ENCODE measurements around the gene FNIP2.

FNIP2 gene

DNA sequence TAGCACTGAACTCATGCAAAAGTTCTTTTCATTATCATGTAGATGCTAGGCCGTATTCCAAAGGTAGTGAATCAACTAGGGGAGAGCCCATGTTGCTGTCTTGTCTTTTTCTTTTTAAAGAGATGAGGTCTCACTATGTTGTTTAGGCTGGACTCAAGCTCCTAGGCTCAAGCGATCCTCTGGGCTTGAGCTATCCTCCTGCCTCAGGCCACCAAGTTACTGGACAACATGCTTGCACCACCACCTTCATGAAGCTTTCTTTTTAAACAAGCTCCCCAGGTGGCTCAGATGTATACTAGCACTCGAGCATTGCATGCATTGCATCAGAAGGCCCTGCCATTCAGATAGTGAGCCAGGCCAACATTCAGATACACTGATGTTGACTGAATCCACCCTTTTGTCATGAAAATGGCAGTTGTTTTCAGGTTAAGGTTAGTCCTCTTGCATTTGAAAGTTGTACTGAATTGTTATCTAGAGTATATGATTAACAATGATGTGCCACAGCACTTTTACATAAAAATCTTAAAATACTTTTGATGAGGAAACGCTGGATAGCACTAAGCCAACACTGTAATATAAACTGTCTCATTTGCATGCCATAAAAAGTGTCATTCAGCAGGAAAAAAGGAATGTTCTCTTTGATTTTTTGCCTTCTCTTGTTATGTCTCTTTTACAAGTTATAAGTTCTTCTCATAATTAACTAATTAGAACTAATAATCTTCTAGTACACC lies 76.7 kb downstream of the FNIP2 start:
- no peak for DNase-seq

DNA sequence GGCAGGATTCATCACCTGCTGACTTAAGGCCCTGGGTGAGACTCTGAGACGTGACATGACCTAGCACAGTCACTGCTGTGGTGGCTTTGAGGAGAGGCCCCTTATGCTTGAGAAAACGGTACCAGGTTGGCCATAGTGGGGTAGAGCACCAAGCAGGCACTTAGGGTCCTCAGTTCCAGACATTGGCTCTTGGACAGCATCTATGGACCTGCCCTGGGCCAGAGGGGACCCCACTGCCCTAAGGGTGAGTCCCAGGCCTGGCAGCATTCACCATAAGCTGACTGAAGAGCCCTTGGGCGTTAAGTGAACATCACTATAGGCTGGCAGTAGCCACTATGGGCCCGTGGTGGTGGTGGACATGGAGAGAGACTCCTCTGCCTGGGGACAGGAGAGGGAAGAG lies 78.7 kb downstream of the FNIP2 start:
- DNase-seq = no peak

DNA sequence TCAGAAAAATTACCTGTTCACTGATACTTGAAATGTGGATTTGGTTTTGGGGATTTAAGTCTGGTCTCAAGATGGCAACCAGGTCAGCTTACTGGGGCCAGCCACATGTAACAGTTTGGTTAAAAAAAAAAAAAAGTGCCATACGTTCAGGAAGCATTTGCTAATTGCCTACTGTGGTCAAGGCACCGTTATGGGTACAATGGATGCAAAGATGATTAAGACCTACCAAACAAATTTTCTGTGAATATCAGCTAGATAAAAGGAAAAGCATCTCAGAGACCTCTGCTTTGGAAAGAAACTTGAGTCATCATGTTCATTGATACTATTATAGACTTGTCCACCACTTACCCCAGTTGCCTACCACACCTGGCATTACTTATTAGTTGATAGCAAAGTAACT lies 80.9 kb downstream of the FNIP2 start:
- DNase-seq = no peak

DNA sequence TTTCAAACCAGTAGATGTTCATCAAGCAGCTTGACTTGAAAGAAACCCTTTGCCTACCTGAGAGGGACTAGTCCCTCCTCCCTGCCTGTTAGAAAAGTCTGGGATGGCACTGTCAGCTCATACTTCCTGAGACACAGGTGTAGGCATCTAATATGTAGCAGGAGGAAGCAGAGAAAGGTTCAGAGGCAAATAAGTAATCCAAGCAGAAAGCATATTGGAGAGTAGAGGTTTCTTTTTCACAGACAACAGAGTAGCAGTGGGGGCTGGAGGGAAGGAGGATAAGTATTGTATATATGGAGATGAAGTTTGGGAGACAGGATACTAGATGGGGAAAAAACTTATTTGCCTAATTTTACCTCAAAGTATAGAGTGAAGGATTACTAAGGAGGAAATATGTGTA lies 81.5 kb downstream of the FNIP2 start:
- DNase-seq = no peak

DNA sequence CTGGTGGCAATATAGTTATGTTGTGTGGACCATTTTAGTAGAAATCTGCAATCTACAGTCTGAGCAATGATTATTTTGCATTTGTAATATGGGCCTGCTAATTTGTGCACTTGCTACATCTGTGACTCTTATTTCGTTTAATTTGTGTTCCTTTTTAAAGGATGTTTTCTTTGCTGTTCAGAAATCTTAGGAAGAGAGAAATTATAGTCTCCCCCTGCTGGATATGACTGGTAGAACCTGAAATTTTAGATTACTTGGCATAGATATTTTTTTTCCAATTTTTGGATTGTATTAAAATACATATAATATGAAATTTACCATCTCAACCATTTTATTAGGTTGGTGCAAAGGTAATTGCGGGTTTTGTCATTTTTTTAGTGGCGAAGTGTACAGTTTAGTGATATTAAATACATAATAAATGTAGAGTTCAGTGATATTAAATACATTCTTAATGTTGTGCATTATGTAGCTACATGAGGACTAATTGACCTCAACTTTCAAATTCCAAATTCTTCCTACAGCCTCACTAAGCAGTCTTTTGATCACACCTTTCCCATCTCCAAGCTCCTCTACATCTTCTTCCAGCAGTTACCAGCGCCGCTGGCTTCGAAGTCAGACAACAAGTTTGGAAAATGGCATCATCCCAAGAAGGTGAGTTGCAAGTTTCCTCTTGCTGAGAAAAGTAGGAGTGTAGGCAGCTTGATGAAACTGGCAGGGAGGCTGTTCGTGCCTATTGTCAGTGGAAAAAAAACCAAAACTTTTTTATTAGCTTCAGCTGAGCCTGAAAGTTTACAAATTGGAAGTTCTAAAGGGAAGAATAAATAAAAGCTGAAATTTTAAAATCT lies 82.2 kb downstream of the FNIP2 start:
- no peak for DNase-seq

DNA sequence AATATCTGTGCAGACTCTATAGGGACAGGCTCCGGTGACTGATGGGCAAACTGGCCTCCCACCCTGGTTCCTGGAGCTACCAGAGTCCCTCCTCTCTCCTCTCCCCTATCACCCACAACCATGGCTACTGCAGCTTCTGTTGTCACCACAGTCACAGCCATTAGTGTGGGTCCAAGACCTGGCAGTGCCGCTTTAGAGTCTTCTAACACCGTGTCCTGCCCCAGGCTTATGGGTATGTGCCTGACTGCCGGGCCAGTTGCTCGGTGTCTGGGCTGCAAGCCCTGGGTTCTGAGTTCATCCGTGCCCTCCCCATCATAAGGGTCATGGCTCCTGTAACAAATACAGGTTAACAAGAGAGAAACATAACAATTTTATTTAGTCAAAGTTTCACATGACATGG lies 85.4 kb downstream of the FNIP2 start:
- no peak for DNase-seq

DNA sequence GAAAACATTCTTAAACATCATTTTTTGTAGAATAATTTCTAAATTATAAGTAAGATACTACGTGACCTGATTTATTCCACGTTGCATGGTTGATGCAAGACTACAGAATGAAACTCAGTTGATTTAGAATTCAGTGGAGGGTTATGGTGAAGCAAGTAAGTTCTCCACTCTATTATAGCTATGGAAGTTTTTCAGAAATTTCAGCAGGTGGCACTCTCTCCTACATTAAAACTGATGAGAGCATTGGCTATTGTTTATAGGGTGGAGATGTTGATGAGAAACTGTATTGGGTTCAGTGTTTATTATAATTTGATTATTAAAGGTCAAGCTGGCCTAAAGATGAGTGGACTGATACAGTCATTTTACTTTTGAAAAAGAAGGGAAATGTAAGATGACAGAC lies 88.0 kb downstream of the FNIP2 start:
- DNase-seq = no peak

DNA sequence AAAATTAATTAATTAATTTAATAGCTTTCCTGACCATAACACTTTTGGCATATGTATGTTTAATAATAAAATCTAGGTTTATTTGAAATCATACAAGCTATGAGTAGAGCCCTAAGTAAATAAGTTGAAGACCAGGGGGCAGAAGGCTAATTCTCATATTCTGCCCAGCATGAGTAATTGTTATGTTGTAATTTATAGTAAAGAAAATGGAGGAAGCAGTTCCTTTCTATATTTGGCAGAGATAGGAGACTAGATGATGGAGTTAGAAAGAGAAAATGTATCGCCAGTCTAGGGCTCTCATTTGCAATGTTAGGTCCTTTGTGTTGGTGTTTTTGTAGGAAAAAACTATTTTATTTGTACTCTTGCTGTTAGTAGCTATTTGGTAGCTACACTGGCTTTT lies 89.1 kb downstream of the FNIP2 start:
- DNase-seq = no peak

DNA sequence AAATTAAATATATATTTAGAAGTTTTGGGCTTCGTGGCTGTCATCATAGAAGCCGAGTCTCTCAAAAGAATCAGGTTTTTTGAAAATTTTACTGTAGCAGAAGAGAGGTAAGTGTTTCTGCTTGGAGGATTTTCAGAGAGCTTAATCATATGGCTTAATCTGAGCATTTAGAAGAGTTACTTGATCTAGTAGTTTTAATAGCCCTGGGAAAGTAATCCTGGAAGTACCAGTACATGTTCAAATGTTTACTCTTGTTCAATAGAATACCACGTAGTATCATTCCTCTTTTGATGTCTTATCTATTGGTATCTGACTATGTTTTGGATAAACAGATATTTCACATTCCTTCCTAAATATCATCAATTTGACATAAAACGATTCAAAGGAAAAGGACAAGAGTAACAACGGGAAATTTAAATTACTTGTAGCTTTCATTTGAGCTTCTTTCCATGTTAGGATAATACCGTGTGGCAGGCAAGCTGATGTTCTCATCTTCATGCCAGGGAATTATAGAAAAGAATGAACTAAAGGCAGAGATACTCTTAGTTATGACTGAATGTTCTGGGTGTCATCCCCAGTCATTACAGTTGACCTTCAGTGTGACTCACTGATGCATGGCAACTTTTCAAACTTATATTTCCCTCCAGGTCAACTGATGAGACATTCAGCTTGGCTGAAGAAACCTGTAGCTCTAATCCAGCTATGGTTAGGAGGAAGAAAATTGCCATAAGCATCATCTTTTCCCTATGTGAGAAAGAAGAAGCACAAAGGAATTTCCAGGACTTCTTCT lies 89.8 kb downstream of the FNIP2 start:
- no peak for DNase-seq

DNA sequence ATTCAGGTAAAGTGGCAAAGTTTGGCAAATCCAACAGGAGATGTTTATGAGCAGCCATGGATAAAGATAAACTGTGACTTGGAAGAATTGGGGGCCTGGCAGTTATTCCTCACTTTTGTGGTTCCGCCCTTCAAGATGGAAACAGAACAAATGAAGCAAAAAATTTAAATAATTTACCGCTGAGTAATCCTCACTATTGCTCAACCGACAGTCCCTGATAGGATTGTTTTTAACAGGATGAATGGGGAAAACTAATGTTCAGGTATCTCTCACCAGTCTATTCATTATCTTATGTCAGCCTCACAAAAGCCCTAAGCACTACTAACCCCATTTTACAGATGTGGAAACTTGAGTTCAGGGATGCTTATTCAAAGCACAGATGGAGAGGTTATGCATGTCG lies 90.8 kb downstream of the FNIP2 start:
- no peak for DNase-seq

DNA sequence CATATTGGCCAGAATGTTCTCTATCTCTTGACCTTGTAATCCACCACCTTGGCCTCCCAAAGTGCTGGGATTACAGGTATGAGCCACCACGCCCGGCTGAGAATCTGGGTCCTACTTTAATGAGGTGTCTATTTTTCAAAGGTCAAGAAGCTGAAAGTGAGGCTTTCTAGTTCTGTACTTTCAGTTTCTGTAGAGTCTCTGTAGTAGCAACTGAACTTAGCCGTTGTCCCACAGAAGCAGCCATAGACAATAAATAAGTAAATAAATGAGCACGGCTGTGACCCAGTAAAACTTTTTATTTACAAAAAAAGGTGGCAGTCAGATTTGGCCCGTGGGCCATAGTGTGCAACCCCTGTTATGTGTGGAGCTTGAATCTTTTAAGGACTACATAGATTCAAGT lies 92.0 kb downstream of the FNIP2 start:
- DNase-seq = no peak

DNA sequence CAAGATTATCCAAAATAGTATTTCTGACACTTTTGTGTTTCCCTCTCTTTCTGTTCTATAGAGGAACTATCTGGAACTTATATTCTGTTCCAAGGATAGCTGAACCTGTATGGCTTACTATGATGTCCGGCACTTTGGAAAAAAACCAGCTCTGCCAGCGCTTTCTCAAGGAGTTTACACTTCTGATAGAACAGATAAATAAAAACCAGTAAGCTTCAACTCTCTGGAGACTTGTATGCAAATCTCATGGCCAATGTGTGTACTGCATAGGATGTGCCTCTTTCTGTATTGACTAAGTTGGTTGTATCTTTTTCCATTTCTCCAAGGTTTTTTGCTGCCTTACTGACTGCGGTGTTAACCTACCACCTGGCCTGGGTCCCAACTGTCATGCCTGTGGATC lies 92.5 kb downstream of the FNIP2 start:
- no peak for DNase-seq

DNA sequence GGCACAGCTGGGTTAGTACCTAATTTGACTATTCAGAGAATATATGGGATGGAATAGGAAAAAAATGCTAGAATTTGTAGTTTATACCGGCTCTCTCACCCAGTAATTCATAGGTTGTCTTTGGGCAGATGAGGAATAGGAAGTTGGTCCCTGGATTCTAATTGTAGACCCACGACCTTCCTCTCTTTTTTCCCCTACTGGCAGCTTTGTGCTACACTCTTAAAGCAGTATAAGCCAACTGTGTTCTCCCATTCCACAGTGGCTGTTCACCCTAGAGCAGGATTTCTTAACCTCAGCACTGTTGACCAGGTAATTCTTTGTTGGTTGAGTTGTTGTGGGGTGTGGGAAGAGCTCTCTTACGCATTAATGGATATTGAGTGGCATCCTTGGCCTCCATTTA lies 92.9 kb downstream of the FNIP2 start:
- no peak for DNase-seq

DNA sequence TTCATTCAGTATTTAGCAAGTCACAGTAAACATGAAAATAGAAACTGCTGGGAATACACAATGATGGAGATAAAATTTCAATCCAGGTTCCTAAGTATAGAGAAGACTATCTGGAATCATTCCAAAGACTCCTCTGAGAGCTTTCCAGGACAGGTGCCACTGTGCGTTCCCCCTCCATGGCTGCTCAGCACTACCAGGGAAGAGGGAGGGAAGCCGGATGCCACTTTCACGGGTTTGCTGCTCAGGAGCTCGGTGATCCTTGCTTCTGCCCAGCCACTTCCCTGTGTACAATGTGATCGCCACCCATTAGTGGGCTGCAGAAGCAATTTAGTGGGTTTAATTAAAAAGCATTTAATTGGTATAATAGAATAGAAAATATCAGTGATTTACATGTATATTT lies 94.5 kb downstream of the FNIP2 start:
- no peak for DNase-seq

DNA sequence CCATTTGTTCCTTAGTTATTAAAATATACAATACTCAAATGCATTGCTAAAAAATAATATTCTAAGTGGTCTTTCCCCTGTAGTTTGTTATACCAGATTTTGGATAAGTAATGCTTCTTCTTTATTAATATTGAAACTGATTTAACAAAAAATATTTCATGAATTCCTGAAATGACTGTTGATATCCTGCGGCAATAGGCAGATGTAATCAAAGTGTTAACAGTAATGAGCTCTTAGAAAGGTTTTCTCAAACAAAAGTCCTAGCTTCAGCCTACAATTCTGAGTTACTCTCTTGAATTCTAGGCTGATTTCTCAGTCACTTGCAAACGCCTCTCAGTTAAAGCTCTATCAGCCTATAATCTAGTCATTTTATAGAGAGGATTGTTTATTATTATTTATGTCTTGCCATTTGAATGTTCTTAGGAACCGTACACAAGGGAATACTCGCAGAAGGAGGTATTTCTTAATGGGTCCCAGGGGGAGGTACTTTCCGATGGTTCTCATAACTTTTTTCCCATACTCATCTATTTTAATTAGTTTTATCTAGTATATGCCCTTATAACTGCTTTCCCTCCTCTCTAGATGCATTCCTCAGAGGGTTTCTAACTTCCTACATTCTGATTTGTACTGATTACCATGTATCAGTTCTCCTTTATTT lies 96.8 kb downstream of the FNIP2 start:
- DNase-seq = no peak

DNA sequence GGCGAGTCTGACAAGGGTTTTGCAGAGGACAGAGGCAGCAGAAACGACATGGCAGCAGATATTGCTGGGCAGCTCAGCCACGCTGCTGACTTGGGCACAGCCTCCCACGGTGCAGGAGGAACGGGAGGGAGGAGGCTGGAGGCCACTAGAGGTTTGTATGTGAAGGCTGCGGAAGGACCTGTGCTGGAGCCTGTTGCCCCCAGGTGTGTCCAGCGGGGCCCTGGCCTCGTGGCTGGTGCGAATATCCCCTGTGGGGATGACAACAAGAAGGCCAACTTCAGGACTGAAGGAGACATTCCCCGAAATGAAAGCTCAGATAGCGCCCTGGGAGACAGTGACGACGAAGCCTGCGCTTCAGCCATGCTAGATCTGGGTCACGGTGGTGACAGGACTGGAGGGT lies 100.2 kb downstream of the FNIP2 start:
- DNase-seq = no peak

DNA sequence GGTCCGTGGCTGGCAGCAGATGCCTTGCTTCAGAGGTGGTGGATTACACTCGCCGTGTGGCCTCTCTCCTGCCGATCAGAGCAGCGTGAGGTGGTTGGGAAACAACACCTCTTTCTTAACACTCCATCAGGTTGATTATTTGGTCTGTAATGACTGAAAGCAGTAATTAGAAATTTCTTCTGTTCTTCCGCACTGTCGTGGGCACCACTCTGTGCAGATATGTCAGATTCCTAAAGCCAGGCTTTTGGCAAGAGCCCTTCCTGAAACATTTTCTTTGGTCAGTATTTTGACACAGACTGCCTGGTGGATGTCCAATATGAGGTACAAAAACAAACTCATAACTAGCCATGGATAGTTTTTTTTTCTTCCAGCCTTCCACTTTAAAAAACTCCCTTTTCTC lies 100.9 kb downstream of the FNIP2 start:
- DNase-seq = no peak

DNA sequence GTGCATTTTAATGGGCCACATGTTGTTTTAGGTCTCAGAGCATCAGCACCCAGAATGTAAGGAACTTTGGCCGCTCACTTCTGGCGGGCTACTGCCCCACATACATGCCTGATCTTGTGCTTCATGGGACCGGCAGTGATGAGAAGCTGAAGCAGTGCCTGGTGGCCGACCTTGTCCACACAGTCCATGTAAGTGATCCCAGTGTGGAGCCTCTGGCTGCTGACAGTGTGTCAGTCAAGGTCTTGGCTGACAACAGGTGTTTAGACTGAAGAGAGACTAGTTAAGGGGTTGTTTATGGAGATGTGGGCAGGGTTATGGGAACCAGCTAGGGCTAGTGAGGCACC lies 101.4 kb downstream of the FNIP2 start:
- no peak for DNase-seq

DNA sequence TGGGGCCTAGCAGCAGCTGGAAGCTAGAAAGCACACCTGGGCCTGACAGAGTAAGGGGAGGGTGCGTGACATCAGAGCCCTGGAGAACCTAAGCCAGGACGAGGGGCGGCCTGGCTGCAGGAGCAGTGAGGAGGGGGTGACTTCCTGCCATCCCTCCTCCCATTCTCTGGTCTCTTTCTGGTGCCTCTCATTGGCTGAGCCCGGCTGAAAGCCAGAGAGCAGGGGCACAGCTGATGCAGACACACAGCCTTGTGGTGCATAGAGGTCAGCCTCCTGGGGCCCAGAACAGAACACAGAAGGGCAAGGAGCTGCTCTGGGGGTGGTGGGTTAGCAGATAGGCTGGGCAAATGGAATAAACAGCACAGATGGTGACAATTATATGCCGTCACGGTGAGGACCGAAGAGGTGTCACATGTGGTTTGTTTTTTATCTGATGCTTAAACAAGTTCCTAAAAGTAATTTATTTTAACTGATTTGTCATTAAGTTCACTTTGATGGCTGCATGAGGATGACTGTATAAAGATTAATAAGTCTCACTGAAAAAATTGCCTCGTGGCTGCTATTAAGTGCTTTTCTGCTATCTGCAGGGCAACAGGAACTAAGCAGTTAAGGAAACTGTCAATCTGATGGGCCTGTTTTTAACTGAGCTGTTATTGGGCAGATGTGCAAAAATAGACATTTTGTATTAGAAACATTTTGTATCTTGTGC lies 102.0 kb downstream of the FNIP2 start:
- no peak for DNase-seq

DNA sequence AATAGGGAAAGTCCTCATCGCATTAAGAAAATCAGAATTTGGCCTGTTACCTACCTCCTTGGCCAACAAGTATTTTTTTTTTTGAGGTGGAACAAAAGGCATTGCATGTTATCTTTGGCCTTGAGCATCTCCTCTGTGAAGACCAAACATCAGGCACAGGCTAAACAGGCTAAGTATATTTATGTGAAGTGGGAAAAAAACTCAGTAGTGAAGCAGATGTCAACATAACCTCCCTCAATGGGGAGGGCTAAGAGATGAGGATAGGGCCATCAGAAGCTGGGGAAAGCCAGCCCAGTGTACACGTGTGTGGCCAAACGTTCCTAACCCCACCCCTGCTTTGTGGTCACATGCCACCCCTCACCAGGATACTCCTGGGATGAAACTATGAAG lies 102.5 kb downstream of the FNIP2 start:
- DNase-seq = no peak

DNA sequence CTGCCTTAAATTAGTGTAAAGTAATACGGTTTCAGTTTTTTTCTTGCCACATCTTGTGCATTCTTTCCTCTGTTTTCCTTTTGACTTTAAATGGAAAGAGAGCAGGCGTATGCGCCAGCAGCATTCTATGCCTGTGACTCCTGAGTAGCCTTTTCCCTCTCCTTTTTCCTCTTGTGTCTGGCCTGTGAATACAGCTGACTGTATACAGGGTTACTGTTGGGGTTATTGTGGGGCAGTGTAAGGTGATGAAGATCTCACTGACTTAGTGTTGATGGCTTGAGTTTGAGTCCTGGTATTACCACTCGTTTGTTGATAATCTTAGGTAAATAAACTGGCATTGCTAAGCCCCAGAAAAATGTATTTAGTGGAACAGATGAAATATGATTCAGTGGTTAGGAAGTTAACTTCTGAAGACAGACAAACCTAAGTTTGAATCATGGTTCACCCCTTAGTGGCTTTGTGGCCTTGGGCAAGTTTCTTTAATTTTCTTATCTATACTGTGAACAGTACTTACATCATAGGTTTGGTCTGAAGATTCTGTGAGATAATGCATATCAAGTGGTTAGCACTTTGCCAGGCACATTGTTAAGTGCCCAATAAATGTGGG lies 105.1 kb downstream of the FNIP2 start:
- DNase-seq = no peak

DNA sequence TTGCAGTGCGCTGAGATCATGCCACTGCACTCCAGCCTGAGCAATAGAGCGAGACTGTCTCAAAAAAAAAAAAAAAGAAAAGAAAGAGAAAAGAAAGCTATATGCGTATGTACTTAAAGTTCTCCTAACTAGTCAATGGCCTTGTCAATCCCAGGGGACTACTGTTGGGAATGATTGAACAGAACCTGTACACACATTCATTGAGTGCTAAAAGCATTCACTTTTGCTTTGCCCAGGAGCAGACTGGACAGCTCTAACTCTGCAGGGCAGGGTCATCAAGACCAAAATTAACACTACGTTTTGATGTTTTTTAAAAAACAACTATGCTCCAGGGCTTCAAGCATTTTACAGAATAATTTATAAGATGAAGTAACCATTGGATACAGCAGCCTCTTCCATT lies 106.2 kb downstream of the FNIP2 start:
- DNase-seq = no peak

Data from activated CD4-positive, alpha-beta T cell treated with anti-CD3 and anti-CD28 coated beads, Interleukin-2, amount 50 U/mL, for 48 hours (primary cell).